ENCODE data around the gene BORA. TPM values are rescaled to one million over a fixed set of nuclear protein-coding genes. Genes with fewer than 3 reads are reported as not detected.
A peak's percentile ranks its signal among the peaks of the same experiment; 100 is the strongest.

Gene BORA
- total and polyA plus RNA-seq, 4 donors: 1.6 to 4.0 (median 3.3) TPM

DNA sequence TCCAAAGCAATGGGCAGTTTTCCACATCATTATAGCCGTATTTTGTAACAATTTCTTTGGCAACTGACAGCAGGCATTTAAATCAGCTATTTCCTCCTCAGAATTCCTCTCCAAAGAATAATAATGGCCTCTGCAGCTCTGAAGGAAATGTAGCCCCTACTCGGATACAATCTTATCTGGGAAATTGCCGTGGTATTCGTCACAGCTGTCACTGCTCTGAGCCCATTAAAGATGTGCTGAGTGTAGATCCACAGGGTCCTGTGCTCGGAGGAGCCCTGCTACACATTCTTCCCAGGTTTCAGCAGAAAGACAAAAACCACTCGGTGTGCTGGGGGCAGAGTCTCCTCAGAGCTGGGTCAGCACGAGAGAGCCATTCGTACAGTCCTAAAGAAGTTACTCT lies 33.4 kb upstream of the BORA start:
- peak in 2 of 3 donors; percentile 26 to 38 for DNase-seq
- WGBS, 2 donors: 52 to 72% methylated on average over 8 of the region's 8 CpGs
- no peak overlapping the region for H3K4me3 ChIP-seq
- no peaks in the 10 kb centered on the region for H3K27me3 ChIP-seq (ENCODE audit: control insufficient read depth in 3 of 3, insufficient read depth in 3 of 3, low read length in 2 of 3)
- H3K9ac ChIP-seq (ENCODE audit: insufficient read depth in 1 of 2, low read length in 2 of 2): no peak overlapping the region
- H3K9me3 ChIP-seq (ENCODE audit: control insufficient read depth in 4 of 4, insufficient read depth in 3 of 4, low read length in 3 of 4): peaks cover 0 to 4% (median 1%) of the 10 kb centered on the region in 4 donors
- no peak for ATAC-seq (ENCODE audit: insufficient read depth, low FRiP score)
- no peak for TF ChIP-seq CTCF (IDR thresholded peaks at IDR 0.05; ENCODE audit: control extremely low read depth, extremely low read depth)
- H3K4me1 ChIP-seq (ENCODE audit: control insufficient read depth in 5 of 5, insufficient read depth in 5 of 5, low read length in 5 of 5): no peaks in the 10 kb centered on the region
- no peak overlapping the region for H3K27ac ChIP-seq (ENCODE audit: low read depth in 1 of 2, low read length in 1 of 2)
- H3K36me3 ChIP-seq (ENCODE audit: control insufficient read depth in 4 of 4, insufficient read depth in 4 of 4, low read length in 4 of 4): no peaks in the 10 kb centered on the region

GRCh38 chr13:72696579-72696978 lies 31.1 kb upstream of the BORA start:
- TF ChIP-seq CTCF (IDR thresholded peaks at IDR 0.05; ENCODE audit: control extremely low read depth, extremely low read depth): no peak
- H3K4me3 ChIP-seq: no peak overlapping the region
- 21 to 25% methylated on average over 1 of the region's 1 CpG for WGBS, 2 donors
- DNase-seq (peak in 2 of 3 donors; percentile 60 to 61), ATAC-seq (ENCODE audit: insufficient read depth, low FRiP score) (no peak)
- H3K27ac ChIP-seq (ENCODE audit: low read depth in 1 of 2, low read length in 1 of 2): no peak overlapping the region
- no peak overlapping the region for H3K9ac ChIP-seq (ENCODE audit: insufficient read depth in 1 of 2, low read length in 2 of 2)
- no peaks in the 10 kb centered on the region for H3K4me1 ChIP-seq (ENCODE audit: control insufficient read depth in 5 of 5, insufficient read depth in 5 of 5, low read length in 5 of 5)
- no peaks in the 10 kb centered on the region for H3K36me3 ChIP-seq (ENCODE audit: control insufficient read depth in 4 of 4, insufficient read depth in 4 of 4, low read length in 4 of 4)
- peaks cover 0 to 4% (median 1%) of the 10 kb centered on the region in 4 donors for H3K9me3 ChIP-seq (ENCODE audit: control insufficient read depth in 4 of 4, insufficient read depth in 3 of 4, low read length in 3 of 4)
- H3K27me3 ChIP-seq (ENCODE audit: control insufficient read depth in 3 of 3, insufficient read depth in 3 of 3, low read length in 2 of 3): no peaks in the 10 kb centered on the region

- H3K27me3 ChIP-seq (ENCODE audit: control insufficient read depth in 3 of 3, insufficient read depth in 3 of 3, low read length in 2 of 3): no peaks in the 10 kb centered on the region
- no peak overlapping the region for H3K9ac ChIP-seq (ENCODE audit: insufficient read depth in 1 of 2, low read length in 2 of 2)
- no peak overlapping the region for H3K27ac ChIP-seq (ENCODE audit: low read depth in 1 of 2, low read length in 1 of 2)
- H3K9me3 ChIP-seq (ENCODE audit: control insufficient read depth in 4 of 4, insufficient read depth in 3 of 4, low read length in 3 of 4): peaks cover 0 to under 1% (median 0%) of the 10 kb centered on the region in 4 donors
- DNase-seq: no peak
- no peak overlapping the region for H3K4me3 ChIP-seq
- WGBS, 2 donors: 76 to 92% methylated on average over 2 of the region's 2 CpGs
- no peak for TF ChIP-seq CTCF (IDR thresholded peaks at IDR 0.05; ENCODE audit: control extremely low read depth, extremely low read depth)
- no peak for ATAC-seq (ENCODE audit: insufficient read depth, low FRiP score)
- no peaks in the 10 kb centered on the region for H3K36me3 ChIP-seq (ENCODE audit: control insufficient read depth in 4 of 4, insufficient read depth in 4 of 4, low read length in 4 of 4)
- no peaks in the 10 kb centered on the region for H3K4me1 ChIP-seq (ENCODE audit: control insufficient read depth in 5 of 5, insufficient read depth in 5 of 5, low read length in 5 of 5)
Observed at GRCh38 chr13:72698164-72698563, 29.6 kb upstream of the BORA start.

GRCh38 chr13:72700509-72700908 lies 27.2 kb upstream of the BORA start:
- no peak for DNase-seq
- no peak for ATAC-seq (ENCODE audit: insufficient read depth, low FRiP score)
- no peak for TF ChIP-seq CTCF (IDR thresholded peaks at IDR 0.05; ENCODE audit: control extremely low read depth, extremely low read depth)
- H3K36me3 ChIP-seq (ENCODE audit: control insufficient read depth in 4 of 4, insufficient read depth in 4 of 4, low read length in 4 of 4): no peaks in the 10 kb centered on the region
- no peaks in the 10 kb centered on the region for H3K4me1 ChIP-seq (ENCODE audit: control insufficient read depth in 5 of 5, insufficient read depth in 5 of 5, low read length in 5 of 5)
- no peaks in the 10 kb centered on the region for H3K27me3 ChIP-seq (ENCODE audit: control insufficient read depth in 3 of 3, insufficient read depth in 3 of 3, low read length in 2 of 3)
- no peak overlapping the region for H3K27ac ChIP-seq (ENCODE audit: low read depth in 1 of 2, low read length in 1 of 2)
- no peaks in the 10 kb centered on the region for H3K9me3 ChIP-seq (ENCODE audit: control insufficient read depth in 4 of 4, insufficient read depth in 3 of 4, low read length in 3 of 4)
- H3K4me3 ChIP-seq: no peak overlapping the region
- 28 to 42% methylated on average over 1 of the region's 1 CpG for WGBS, 2 donors
- H3K9ac ChIP-seq (ENCODE audit: insufficient read depth in 1 of 2, low read length in 2 of 2): no peak overlapping the region

All from lung (tissue), 12 donors.